ENCODE measurements around the gene IL20. TPM values are rescaled to one million over a fixed set of nuclear protein-coding genes. Genes with fewer than 3 reads are reported as not detected.
A peak's percentile ranks its signal among the peaks of the same experiment; 100 is the strongest.

IL20 gene
- total RNA-seq, 6 experiments from 2014 or later, result not detected

DNA sequence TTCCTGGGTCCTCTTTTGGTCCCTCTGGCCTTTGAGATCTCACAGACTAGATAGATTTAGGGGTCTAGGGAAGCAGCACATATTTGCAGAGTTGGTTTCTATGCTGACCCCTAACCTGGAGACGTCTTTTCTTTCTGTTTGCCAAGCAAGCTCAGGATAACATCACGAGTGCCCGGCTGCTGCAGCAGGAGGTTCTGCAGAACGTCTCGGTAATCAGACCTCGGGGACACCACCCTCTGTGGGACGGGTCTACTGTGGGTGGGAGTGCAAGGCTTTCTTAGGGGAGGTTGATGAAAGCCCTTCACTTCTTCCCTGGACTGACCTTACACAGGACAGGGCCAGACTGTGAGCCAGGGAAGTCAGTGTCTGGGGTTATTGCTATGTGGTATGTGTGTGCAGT, 34.7 kb downstream of the IL20 start:
- no peak overlapping the region for H3K27ac Mint-ChIP-seq
- H3K27me3 Mint-ChIP-seq (ENCODE audit: insufficient read depth), result no peaks in the 10 kb centered on the region; the same call in 1 of the 2 replicates
- no peak overlapping the region for H3K4me3 Mint-ChIP-seq
- H3K9me3 Mint-ChIP-seq, result no peaks in the 10 kb centered on the region
- DNase-seq, result no peak
- TF ChIP-seq, protein P1, sequence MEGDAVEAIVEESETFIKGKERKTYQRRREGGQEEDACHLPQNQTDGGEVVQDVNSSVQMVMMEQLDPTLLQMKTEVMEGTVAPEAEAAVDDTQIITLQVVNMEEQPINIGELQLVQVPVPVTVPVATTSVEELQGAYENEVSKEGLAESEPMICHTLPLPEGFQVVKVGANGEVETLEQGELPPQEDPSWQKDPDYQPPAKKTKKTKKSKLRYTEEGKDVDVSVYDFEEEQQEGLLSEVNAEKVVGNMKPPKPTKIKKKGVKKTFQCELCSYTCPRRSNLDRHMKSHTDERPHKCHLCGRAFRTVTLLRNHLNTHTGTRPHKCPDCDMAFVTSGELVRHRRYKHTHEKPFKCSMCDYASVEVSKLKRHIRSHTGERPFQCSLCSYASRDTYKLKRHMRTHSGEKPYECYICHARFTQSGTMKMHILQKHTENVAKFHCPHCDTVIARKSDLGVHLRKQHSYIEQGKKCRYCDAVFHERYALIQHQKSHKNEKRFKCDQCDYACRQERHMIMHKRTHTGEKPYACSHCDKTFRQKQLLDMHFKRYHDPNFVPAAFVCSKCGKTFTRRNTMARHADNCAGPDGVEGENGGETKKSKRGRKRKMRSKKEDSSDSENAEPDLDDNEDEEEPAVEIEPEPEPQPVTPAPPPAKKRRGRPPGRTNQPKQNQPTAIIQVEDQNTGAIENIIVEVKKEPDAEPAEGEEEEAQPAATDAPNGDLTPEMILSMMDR (IDR thresholded peaks at IDR 0.05), result no peak
- peaks cover 7% of the 10 kb centered on the region for H3K36me3 Mint-ChIP-seq (ENCODE audit: low read depth)
- peaks cover 76% of the 10 kb centered on the region for H3K4me1 Mint-ChIP-seq (ENCODE audit: low read depth)

GRCh38 chr1:206901944-206902343, 36.5 kb downstream of the IL20 start:
- TF ChIP-seq, protein P1 (IDR thresholded peaks at IDR 0.05), result no peak
- Mint-ChIP-seq H3K27ac (no peak overlapping the region), H3K9me3 (no peaks in the 10 kb centered on the region), H3K36me3 (ENCODE audit: low read depth) (peaks cover 16% of the 10 kb centered on the region), H3K4me3 (no peak overlapping the region), H3K27me3 (ENCODE audit: insufficient read depth) (no peaks in the 10 kb centered on the region; the same call in 1 of the 2 replicates), H3K4me1 (ENCODE audit: low read depth) (peaks cover 74% of the 10 kb centered on the region)
- no peak for DNase-seq

DNA sequence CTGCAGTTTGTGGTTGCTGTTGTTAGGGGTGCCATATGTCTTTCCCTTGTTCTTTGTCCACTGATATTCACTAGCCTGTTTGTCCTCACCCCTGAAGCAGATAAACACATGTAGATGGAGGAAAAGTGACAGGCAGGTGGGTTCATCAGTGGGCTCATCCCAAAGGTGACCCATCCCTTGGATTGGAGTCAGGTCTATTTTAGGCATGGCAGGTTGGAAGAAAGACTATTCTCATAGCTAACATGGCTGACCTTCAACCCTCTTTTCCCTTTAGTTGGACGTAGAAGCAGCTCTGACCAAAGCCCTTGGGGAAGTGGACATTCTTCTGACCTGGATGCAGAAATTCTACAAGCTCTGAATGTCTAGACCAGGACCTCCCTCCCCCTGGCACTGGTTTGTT, 37.3 kb downstream of the IL20 start:
- Mint-ChIP-seq H3K4me3 (no peak overlapping the region), H3K9me3 (no peaks in the 10 kb centered on the region), H3K4me1 (ENCODE audit: low read depth) (peaks cover 66% of the 10 kb centered on the region), H3K27ac (no peak overlapping the region), H3K27me3 (ENCODE audit: insufficient read depth) (no peaks in the 10 kb centered on the region; the same call in 1 of the 2 replicates), H3K36me3 (ENCODE audit: low read depth) (peaks cover 16% of the 10 kb centered on the region)
- DNase-seq, result no peak
- TF ChIP-seq, protein P1 (IDR thresholded peaks at IDR 0.05), result no peak

- H3K27ac Mint-ChIP-seq, result peak overlapping the region; percentile 46
- peaks cover 16% of the 10 kb centered on the region for H3K36me3 Mint-ChIP-seq (ENCODE audit: low read depth)
- peaks cover 64% of the 10 kb centered on the region for H3K4me1 Mint-ChIP-seq (ENCODE audit: low read depth)
- no peak for DNase-seq
- H3K27me3 Mint-ChIP-seq (ENCODE audit: insufficient read depth), result no peaks in the 10 kb centered on the region; the same call in 1 of the 2 replicates
- TF ChIP-seq, protein P1 (IDR thresholded peaks at IDR 0.05), result no peak
- H3K4me3 Mint-ChIP-seq, result no peak overlapping the region
- no peaks in the 10 kb centered on the region for H3K9me3 Mint-ChIP-seq
These were observed 38.3 kb downstream of the IL20 start for GRCh38 chr1:206903687-206904086.

DNA sequence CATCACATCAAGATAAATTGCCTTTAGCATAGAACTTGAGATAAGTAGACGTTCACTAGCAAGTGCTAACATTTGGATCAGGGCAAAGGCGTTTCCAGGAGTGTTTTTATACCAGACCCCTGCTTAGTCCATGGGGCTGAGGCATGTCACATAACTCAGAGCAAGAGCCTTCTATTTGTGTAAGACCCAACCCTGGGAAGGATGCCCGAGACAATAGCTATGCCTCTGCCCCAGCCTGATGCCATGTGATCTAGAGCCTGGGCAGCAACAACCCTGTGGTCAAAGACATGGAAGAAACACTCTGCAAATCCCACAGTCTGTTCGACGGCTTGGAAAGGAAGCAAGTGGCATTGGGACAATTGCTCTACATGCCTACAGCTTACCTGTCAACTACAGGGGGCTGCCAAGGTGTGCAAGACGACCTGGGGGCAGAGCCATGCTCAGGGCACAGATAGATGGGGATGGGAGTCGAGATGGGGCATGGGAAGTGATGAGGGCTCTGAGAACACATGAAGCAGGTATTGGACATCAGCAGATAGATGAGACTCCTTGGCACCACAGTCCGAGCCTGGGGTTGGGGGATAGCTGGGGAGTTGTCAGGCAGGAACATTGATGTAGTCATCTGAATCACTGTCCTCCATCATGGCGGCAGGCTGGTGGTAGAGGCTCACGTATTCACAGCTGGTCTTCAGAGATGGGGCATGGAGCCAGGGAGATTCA, 39.2 kb downstream of the IL20 start:
- no peaks in the 10 kb centered on the region for H3K9me3 Mint-ChIP-seq
- peaks cover 55% of the 10 kb centered on the region for H3K4me1 Mint-ChIP-seq (ENCODE audit: low read depth)
- H3K27me3 Mint-ChIP-seq (ENCODE audit: insufficient read depth), result no peaks in the 10 kb centered on the region; the same call in 1 of the 2 replicates
- TF ChIP-seq, protein P1 (IDR thresholded peaks at IDR 0.05), result no peak
- H3K36me3 Mint-ChIP-seq (ENCODE audit: low read depth), result peaks cover 16% of the 10 kb centered on the region
- no peak overlapping the region for H3K4me3 Mint-ChIP-seq
- peak overlapping the region; percentile 97 for H3K27ac Mint-ChIP-seq
- DNase-seq, result no peak
